Ascending aorta (tissue), 2 donors: ENCODE measurements around the gene CP. TPM values are rescaled to one million over a fixed set of nuclear protein-coding genes. Genes with fewer than 3 reads are reported as not detected.
"Not testable (repeated sequence)": the region's sequence is repeated elsewhere in the genome, so short reads cannot be mapped to it uniquely, and the experiment has no call there.

Experiments
- DNase-seq, 2 donors: peaks; one replicate each; pipeline ENCODE4 v3.0.0-alpha.2; 2019; ENCODE audit warnings: low spot score in 2 of 2
- H3K27ac ChIP-seq, 2 donors: fragments of 200-600 bp; sonication (generic); one replicate each; pipeline ENCODE4 v1.5.1; 2016 to 2017; ENCODE audit warnings: mild to moderate bottlenecking in 1 of 2
- H3K27me3 ChIP-seq: fragments of 200-600 bp; sonication (generic); one replicate; pipeline ENCODE4 v1.5.1; 2017
- H3K36me3 ChIP-seq, 2 donors: fragments of 200-600 bp; sonication (generic); one replicate each; pipeline ENCODE4 v1.5.1; 2016
- H3K4me1 ChIP-seq, 2 donors: fragments of 200-600 bp; sonication (generic); one replicate each; pipeline ENCODE4 v1.5.1; 2016 to 2017; ENCODE audit warnings: mild to moderate bottlenecking in 1 of 2
- H3K4me3 ChIP-seq, 2 donors: fragments of 200-600 bp; sonication (generic); one replicate each; pipeline ENCODE4 v1.5.1; 2016 to 2017; ENCODE audit warnings: mild to moderate bottlenecking in 1 of 2
- H3K9me3 ChIP-seq, 2 donors: fragments of 200-600 bp; sonication (generic); one replicate each; pipeline ENCODE4 v1.5.1; 2016
- intact Hi-C: fragments of 100-400 bp; cut with DNase I; formaldehyde crosslinking; loops from one replicate; pipeline ENCODE4 v1.15.1; 2023
- total RNA-seq: library from RNA; depleted of rRNA; stranded (reverse); fragments of >200 nt; gene quantifications from one replicate; pipeline ENCODE4 v1.1.0, GENCODE V29; 2016
- TF ChIP-seq, protein P1 (sequence below), 3 experiments: fragments of 200-600 bp in 2 of 3; fragments of 450-650 bp in 1 of 3; sonication (generic) in 2 of 3; IDR thresholded peaks; one replicate each; pipeline ENCODE4 v1.5.1; 2016 to 2019; ENCODE audit warnings: antibody characterized with exemption in 3 of 3, mild to moderate bottlenecking in 1 of 3, moderate library complexity in 1 of 3

Gene CP
- total RNA-seq, 1 donor from 2014 or later, result 58.3 TPM

DNA sequence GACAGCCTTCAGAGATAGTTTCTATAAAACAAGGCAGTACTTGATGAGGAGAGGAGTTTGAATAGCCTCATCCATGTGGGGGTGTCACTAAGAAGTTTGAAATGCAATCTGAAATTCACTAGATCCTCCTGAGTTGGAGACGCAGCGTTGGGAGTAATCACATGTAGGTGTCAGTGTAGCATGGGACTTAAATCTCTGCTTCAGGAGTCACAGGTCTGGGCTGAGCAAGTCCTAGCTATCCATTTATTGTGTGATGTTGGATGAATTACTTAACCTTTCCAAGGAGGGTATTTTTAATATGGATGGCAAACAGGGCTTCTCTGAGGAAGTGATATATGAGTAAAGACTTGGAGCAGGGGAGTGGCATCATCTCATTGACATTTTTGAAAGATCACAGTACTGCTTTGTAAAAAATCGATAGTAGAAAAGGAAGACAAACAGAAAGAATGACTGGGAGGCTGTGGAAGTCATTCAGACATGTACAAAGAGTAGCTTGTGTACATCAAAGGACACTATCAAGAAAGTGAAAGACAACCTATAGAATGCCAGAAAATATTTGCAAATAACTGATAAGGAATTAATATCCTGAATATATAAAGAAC lies 17.1 kb downstream of the CP start:
- DNase-seq, result no peak
- TF ChIP-seq, protein P1, sequence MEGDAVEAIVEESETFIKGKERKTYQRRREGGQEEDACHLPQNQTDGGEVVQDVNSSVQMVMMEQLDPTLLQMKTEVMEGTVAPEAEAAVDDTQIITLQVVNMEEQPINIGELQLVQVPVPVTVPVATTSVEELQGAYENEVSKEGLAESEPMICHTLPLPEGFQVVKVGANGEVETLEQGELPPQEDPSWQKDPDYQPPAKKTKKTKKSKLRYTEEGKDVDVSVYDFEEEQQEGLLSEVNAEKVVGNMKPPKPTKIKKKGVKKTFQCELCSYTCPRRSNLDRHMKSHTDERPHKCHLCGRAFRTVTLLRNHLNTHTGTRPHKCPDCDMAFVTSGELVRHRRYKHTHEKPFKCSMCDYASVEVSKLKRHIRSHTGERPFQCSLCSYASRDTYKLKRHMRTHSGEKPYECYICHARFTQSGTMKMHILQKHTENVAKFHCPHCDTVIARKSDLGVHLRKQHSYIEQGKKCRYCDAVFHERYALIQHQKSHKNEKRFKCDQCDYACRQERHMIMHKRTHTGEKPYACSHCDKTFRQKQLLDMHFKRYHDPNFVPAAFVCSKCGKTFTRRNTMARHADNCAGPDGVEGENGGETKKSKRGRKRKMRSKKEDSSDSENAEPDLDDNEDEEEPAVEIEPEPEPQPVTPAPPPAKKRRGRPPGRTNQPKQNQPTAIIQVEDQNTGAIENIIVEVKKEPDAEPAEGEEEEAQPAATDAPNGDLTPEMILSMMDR (IDR thresholded peaks at IDR 0.05), result no peak

DNA sequence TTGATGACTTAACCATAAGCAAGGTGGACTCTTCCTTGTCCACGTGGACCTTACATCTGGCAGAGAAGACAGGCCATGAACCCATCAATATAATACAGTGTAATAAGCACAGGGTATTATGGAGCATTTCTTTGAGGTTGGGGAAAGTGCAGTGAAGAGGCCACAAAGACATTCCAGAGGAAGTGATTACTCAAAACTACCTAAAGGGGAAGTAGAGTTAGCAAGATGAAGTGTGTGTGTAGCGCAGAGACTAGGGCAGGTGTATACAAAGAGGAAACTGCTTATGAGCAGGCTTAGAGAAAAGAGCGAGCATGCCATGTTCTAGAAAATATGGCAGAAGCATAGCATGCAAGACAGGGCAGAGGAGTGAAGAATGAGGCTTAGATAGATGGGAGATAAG lies 17.9 kb downstream of the CP start:
- no peaks in the 10 kb centered on the region for H3K36me3 ChIP-seq
- no peak overlapping the region for H3K4me3 ChIP-seq
- no peaks in the 10 kb centered on the region for H3K4me1 ChIP-seq
- no peak overlapping the region for H3K27ac ChIP-seq
- no peaks in the 10 kb centered on the region for H3K9me3 ChIP-seq
- intact Hi-C loops, result no loop called here
- H3K27me3 ChIP-seq, result no peaks in the 10 kb centered on the region
- no peak for DNase-seq
- TF ChIP-seq, protein P1 (IDR thresholded peaks at IDR 0.05), result no peak

More for the DNA sequence above, 17.1 kb downstream of the CP start:
- H3K27ac ChIP-seq, result no peak overlapping the region
- no peaks in the 10 kb centered on the region for H3K4me1 ChIP-seq
- intact Hi-C loops, result no loop called here
- H3K36me3 ChIP-seq, result no peaks in the 10 kb centered on the region
- H3K9me3 ChIP-seq, result no peaks in the 10 kb centered on the region
- no peaks in the 10 kb centered on the region for H3K27me3 ChIP-seq
- H3K4me3 ChIP-seq, result no peak overlapping the region

DNA sequence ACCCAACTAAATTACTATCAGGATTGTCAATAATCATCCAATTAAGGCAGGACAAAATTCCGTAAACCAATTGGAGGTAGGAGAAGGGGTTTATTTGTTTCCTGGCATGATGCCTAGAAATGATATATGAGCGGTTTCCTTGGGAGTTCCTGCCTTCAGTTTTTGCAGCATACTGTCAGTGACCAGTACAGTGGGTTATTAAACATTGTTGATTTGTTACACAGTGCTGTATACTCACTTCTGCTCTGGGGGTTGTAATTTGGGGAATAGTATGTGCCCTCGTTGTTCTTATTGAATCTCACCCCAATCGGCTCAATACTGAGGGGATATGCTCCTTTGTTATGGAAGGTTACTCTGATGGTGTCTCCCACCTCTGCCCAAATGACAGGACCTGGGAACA lies 22.2 kb downstream of the CP start:
- H3K36me3 ChIP-seq, result no peaks in the 10 kb centered on the region
- no peak overlapping the region for H3K27ac ChIP-seq
- H3K4me1 ChIP-seq, result no peaks in the 10 kb centered on the region
- H3K9me3 ChIP-seq, result no peaks in the 10 kb centered on the region
- intact Hi-C loops, result no loop called here
- DNase-seq, result no peak
- H3K27me3 ChIP-seq, result no peaks in the 10 kb centered on the region
- TF ChIP-seq, protein P1 (IDR thresholded peaks at IDR 0.05), result no peak
- H3K4me3 ChIP-seq, result no peak overlapping the region

DNA sequence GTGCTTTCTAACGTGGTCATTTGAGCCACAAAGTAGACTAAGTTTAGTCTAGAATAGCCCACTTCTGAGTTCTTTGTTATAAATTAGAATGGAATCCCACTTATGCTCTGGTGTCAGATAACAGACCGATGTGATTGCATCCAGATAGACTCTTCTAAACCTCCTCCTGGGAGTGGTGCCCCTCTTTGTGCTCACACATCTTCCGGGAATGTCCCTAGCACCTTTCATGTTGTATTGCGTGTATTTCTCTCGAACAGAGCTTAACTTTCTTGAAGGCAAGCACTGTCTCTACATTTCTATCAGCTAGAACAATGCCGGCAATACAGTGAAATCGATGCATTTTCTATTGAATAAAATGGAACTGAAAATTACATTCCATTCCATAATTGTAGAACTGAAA lies 23.0 kb downstream of the CP start:
- H3K4me3 ChIP-seq, result no peak overlapping the region
- H3K27me3 ChIP-seq, result no peaks in the 10 kb centered on the region
- TF ChIP-seq, protein P1 (IDR thresholded peaks at IDR 0.05), result no peak
- no peak overlapping the region for H3K27ac ChIP-seq
- no peaks in the 10 kb centered on the region for H3K4me1 ChIP-seq
- no peak for DNase-seq
- no peaks in the 10 kb centered on the region for H3K9me3 ChIP-seq
- H3K36me3 ChIP-seq, result no peaks in the 10 kb centered on the region
- intact Hi-C loops, result no loop called here

DNA sequence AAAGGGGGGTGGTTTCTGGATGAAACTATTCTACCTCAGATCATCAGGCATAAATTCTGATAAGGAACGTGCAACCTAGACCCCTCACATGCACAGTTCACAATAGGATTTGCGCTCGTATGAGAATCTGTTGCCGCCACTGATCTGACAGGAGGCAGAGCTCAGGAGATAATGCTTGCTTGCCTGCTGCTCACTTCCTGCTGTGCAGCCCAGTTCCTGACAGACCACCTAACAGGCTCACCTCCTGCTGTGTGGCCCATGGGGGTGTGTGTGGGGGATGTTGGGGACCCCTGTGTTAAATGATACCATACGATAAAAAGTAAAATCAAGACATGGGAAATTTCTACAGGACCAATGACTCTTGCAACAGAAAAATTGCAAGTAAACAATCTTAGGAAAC lies 24.0 kb downstream of the CP start:
- intact Hi-C loops, result no loop called here
- H3K9me3 ChIP-seq, result no peaks in the 10 kb centered on the region
- no peaks in the 10 kb centered on the region for H3K36me3 ChIP-seq
- H3K27me3 ChIP-seq, result no peaks in the 10 kb centered on the region
- DNase-seq, result no peak
- H3K4me3 ChIP-seq, result no peak overlapping the region
- no peaks in the 10 kb centered on the region for H3K4me1 ChIP-seq
- H3K27ac ChIP-seq, result no peak overlapping the region
- TF ChIP-seq, protein P1 (IDR thresholded peaks at IDR 0.05), result no peak

DNA sequence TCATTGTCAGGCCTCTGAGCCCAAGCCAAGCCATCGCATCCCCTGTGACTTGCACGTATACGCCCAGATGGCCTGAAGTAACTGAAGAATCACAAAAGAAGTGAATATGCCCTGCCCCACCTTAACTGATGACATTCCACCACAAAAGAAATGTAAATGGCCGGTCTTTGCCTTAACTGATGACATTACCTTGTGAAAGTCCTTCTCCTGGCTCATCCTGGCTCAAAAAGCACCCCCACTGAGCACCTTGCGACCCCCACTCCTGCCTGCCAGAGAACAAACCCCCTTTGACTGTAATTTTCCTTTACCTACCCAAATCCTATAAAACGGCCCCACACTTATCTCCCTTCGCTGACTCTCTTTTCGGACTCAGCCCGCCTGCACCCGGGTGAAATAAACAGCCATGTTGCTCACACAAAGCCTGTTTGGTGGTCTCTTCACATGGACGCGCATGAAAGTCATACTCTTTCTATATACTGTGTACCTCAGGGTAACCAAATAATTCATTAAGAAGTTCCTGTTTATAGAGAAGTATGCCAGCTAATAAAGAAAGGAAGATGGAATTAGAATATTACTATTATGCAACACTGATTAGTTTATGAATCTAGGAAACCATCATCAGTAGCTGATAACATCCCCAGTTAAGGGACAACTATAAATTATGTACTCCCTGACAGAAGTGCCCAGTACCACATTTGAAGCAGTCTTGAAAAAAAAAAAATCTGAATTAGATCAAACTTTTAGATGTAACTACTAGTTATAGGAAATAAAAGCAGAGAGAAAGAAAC lies 24.6 kb downstream of the CP start:
- H3K4me3 ChIP-seq, H3K4me1 ChIP-seq, H3K27me3 ChIP-seq, H3K36me3 ChIP-seq, H3K27ac ChIP-seq, H3K9me3 ChIP-seq, intact Hi-C loops, DNase-seq: not testable (repeated sequence)
